IMR-90 (cell line): ENCODE results near the gene MAPKAPK2. TPM values are rescaled to one million over a fixed set of nuclear protein-coding genes. Genes with fewer than 3 reads are reported as not detected.

Source experiments
- ATAC-seq: fragments of 200-7000 bp; cut with Tn5 transposase; 2 replicates; pipeline ENCODE4 v1.9.1; 2020; ENCODE audit warnings: low read depth, mild to moderate bottlenecking, moderate library complexity
- BruUV-seq: library from RNA; stranded (reverse); fragments of 400-500 nt; replicated peaks from 2 replicates; lab custom pipeline; 2021; lab: Mats Ljungman, UMichigan
- CTCF ChIA-PET: fragments of 300-600 bp; formaldehyde crosslinking; extraction: SDS; loops from one replicate; lab custom pipeline; 2021; ENCODE audit warnings: antibody characterized with exemption; lab: Yijun Ruan, JAX
- POLR2A ChIA-PET: fragments of 300-600 bp; sonication (Branson Sonifier 250); formaldehyde crosslinking; loops from one replicate; lab custom pipeline; 2022; ENCODE audit warnings: antibody characterized with exemption; ENCODE audit not compliant: unreplicated experiment; lab: Charles Lee
- DNase-seq: peaks from one replicate; pipeline ENCODE4 v3.0.0; 2013
- H2AFZ ChIP-seq: replicated peaks from 2 replicates; pipeline ENCODE3; 2013; ENCODE audit warnings: low read length, mild to moderate bottlenecking; ENCODE audit not compliant: poor library complexity
- H2AK5ac ChIP-seq: 2 replicates; pipeline ENCODE4 v1.6.1; 2013; ENCODE audit warnings: low read depth, low read length, inconsistent platforms
- H2AK9ac ChIP-seq: replicated peaks from 2 replicates; pipeline ENCODE3; 2013; ENCODE audit warnings: mild to moderate bottlenecking, low read depth, low read length, moderate library complexity; ENCODE audit not compliant: poor library complexity
- H2BK120ac ChIP-seq: 2 replicates; pipeline ENCODE4 v1.6.1; 2013; ENCODE audit warnings: low read depth, low read length, inconsistent platforms
- H2BK15ac ChIP-seq: 3 replicates; pipeline ENCODE4 v1.6.1; 2013; ENCODE audit warnings: low read depth, low read length, inconsistent platforms
- H2BK20ac ChIP-seq: 2 replicates; pipeline ENCODE4 v1.6.1; 2013; ENCODE audit warnings: low read depth, mild to moderate bottlenecking, inconsistent platforms, low read length, moderate library complexity
- H2BK5ac ChIP-seq: 2 replicates; pipeline ENCODE4 v1.6.1; 2013; ENCODE audit warnings: mild to moderate bottlenecking, low read depth, low read length, inconsistent platforms; ENCODE audit not compliant: poor library complexity, severe bottlenecking
- H3K14ac ChIP-seq: replicated peaks from 2 replicates; pipeline ENCODE4 v1.6.1; 2013; ENCODE audit warnings: low read depth, low read length, inconsistent platforms
- H3K18ac ChIP-seq: 2 replicates; pipeline ENCODE4 v1.6.1; 2013; ENCODE audit warnings: low read depth, low read length, control low read depth
- H3K23ac ChIP-seq: 2 replicates; pipeline ENCODE4 v1.6.1; 2013; ENCODE audit warnings: low read depth, low read length, inconsistent platforms
- H3K27ac ChIP-seq: 2 replicates; pipeline ENCODE4 v1.5.1; 2013; ENCODE audit warnings: mild to moderate bottlenecking, control low read depth, low read length; ENCODE audit not compliant: insufficient read depth
- H3K27me3 ChIP-seq: 2 replicates; pipeline ENCODE4 v1.6.1; 2013; ENCODE audit warnings: low read length; ENCODE audit not compliant: control insufficient read depth, insufficient read depth
- H3K36me3 ChIP-seq: 2 replicates; pipeline ENCODE4 v1.6.1; 2013; ENCODE audit warnings: low read length, mixed read lengths; ENCODE audit not compliant: control insufficient read depth, insufficient read depth
- H3K4ac ChIP-seq: 2 replicates; pipeline ENCODE4 v1.6.1; 2013; ENCODE audit warnings: low read depth, low read length, inconsistent platforms
- H3K4me1 ChIP-seq: 2 replicates; pipeline ENCODE4 v1.6.1; 2013; ENCODE audit warnings: low read length, mixed read lengths; ENCODE audit not compliant: control insufficient read depth, insufficient read depth
- H3K4me2 ChIP-seq: 2 replicates; pipeline ENCODE4 v1.6.1; 2013; ENCODE audit warnings: low read depth, mild to moderate bottlenecking, control low read depth, low read length, moderate library complexity
- H3K4me3 ChIP-seq: 2 replicates; pipeline ENCODE4 v1.5.1; 2013; ENCODE audit warnings: low read depth, mild to moderate bottlenecking, control low read depth, low read length, moderate library complexity; ENCODE audit not compliant: insufficient read depth
- H3K56ac ChIP-seq: 2 replicates; pipeline ENCODE4 v1.6.1; 2013; ENCODE audit warnings: low read length, inconsistent platforms; ENCODE audit not compliant: insufficient read depth; ENCODE audit errors: extremely low read depth
- H3K79me1 ChIP-seq, 2 experiments: 2 replicates each; pipeline ENCODE4 v1.6.1; 2013; ENCODE audit warnings: low read length in 2 of 2, inconsistent platforms in 1 of 2, low read depth in 1 of 2
- H3K9ac ChIP-seq: 2 replicates; pipeline ENCODE4 v1.6.1; 2013; ENCODE audit warnings: low read depth, low read length, control low read depth
- H3K9me1 ChIP-seq: 2 replicates; pipeline ENCODE4 v1.6.1; 2013; ENCODE audit warnings: low read length, inconsistent platforms; ENCODE audit not compliant: insufficient read depth
- H3K9me3 ChIP-seq: 2 replicates; pipeline ENCODE4 v1.6.1; 2013; ENCODE audit warnings: low read length; ENCODE audit not compliant: control insufficient read depth, insufficient read depth
- H4K20me1 ChIP-seq: 2 replicates; pipeline ENCODE4 v1.6.1; 2013; ENCODE audit warnings: low read length, inconsistent platforms; ENCODE audit not compliant: insufficient read depth
- H4K5ac ChIP-seq: 2 replicates; pipeline ENCODE4 v1.6.1; 2013; ENCODE audit warnings: mild to moderate bottlenecking, low read depth, low read length, control low read depth
- H4K8ac ChIP-seq, 2 experiments: 2 replicates each; pipeline ENCODE4 v1.6.1; 2013; ENCODE audit warnings: low read depth in 2 of 2, low read length in 2 of 2, control low read depth in 1 of 2, inconsistent platforms in 1 of 2
- H4K91ac ChIP-seq: 2 replicates; pipeline ENCODE4 v1.6.1; 2013; ENCODE audit warnings: low read depth, low read length, inconsistent platforms; ENCODE audit not compliant: insufficient read depth
- BHLHE40 ChIP-seq: fragments of 150-350 bp; IDR thresholded peaks from 2 replicates; pipeline ENCODE4 v1.6.1; 2016; ENCODE audit warnings: mild to moderate bottlenecking, low read depth, low read length
- CEBPB ChIP-seq: IDR thresholded peaks from 2 replicates; pipeline ENCODE4 v1.6.1; 2012; ENCODE audit warnings: low read depth, low read length, improper control_type of control experiment
- ELK1 ChIP-seq: fragments of 150-350 bp; IDR thresholded peaks from 2 replicates; pipeline ENCODE4 v1.6.1; 2016; ENCODE audit warnings: low read depth, mild to moderate bottlenecking, low read length, moderate library complexity, borderline replicate concordance
- FOS ChIP-seq: fragments of 150-350 bp; IDR thresholded peaks from 2 replicates; pipeline ENCODE4 v1.6.1; 2016; ENCODE audit warnings: low read depth, low read length
- NFE2L2 ChIP-seq: fragments of 150-350 bp; IDR thresholded peaks from 2 replicates; pipeline ENCODE4 v1.6.1; 2016; ENCODE audit warnings: low read depth, mild to moderate bottlenecking, low read length
- WGBS, 2 experiments: methylation state at CpG; one replicate each; pipeline versions ENCODE4 v1.1.5 to v1.1.7; 2013; ENCODE audit warnings: missing lambda C conversion rate in 2 of 2; ENCODE audit not compliant: insufficient read length in 1 of 2; ENCODE audit errors: extremely low coverage in 2 of 2; 5-methylcytosine and 5-hydroxymethylcytosine counted together
- dilution Hi-C: fragments of 300-500 bp; cut with HindIII; formaldehyde crosslinking; loops from one replicate; pipeline ENCODE4 v1.14.3; 2018; ENCODE audit warnings: low sequenced_read_pairs; ENCODE audit not compliant: unreplicated experiment
- in situ Hi-C: fragments of 300-500 bp; cut with MboI; formaldehyde crosslinking; loops from 3 replicates; pipeline ENCODE4 v1.14.3; 2019; ENCODE audit warnings: low sequenced_read_pairs, inconsistent platforms, mixed read lengths
- intact Hi-C: fragments of 100-400 bp; cut with micrococcal nuclease; formaldehyde crosslinking; loops from 2 replicates; pipeline ENCODE4 v1.10.0; 2022
- polyA plus RNA-seq, 3 experiments: library from polyadenylated mRNA; depleted of rRNA; stranded (reverse); fragments of >200 nt; gene quantifications; 2 replicates each; pipeline ENCODE4 v1.2.3, GENCODE V29; 2012; ENCODE audit warnings: low replicate concordance in 1 of 3
- total RNA-seq: library from RNA; depleted of rRNA; stranded (reverse); fragments of >200 nt; gene quantifications from 2 replicates; pipeline ENCODE4 v1.2.3, GENCODE V29; 2012

Gene MAPKAPK2
- total and polyA plus RNA-seq, 2 of the 4 experiments (the other 2 are of a cell fraction) = 56.5 to 66.4 TPM

- no peak overlapping the region for H2BK120ac ChIP-seq
- H2AK5ac ChIP-seq = no peak overlapping the region
- H3K27me3 ChIP-seq = no peaks in the 10 kb centered on the region
- 0 out of 2 replicates have a peak overlapping the region, but pooled peaks have one; percentile 33 for H3K18ac ChIP-seq
- H3K4me2 ChIP-seq = peak overlapping the region; percentile 23
- H3K9ac ChIP-seq = no peak overlapping the region
- ChIA-PET POLR2A (no interaction called here), CTCF (interaction anchor here (0.6 kb wide), 1 partner anchor 265 kb away, joined by 3 read pairs; no protein-coding TSS in a partner anchor)
- H2BK15ac ChIP-seq = no peak overlapping the region
- intact Hi-C loops (loop anchor here (2.0 kb wide), 1 partner anchor 79 kb away; the partner anchor contains the start of gene DYRK3), in situ Hi-C loops (no loop called here), dilution Hi-C loops (no loop called here)
- H3K4me3 ChIP-seq = no peak overlapping the region
- H2AFZ ChIP-seq = no peak overlapping the region
- H3K23ac ChIP-seq = peak overlapping the region; percentile 21; the same call in 1 of the 2 replicates
- no peak overlapping the region for H3K56ac ChIP-seq
- no peaks in the 10 kb centered on the region for H3K9me3 ChIP-seq
- no peak overlapping the region; the same call in 1 of the 2 replicates for H3K14ac ChIP-seq
- no peak overlapping the region for H4K91ac ChIP-seq
- no peaks in the 10 kb centered on the region for H3K36me3 ChIP-seq
- H2BK5ac ChIP-seq = no peak overlapping the region
- H3K4ac ChIP-seq = peak overlapping the region; percentile 14; the same call in 1 of the 2 replicates
- peak; percentile 62 for DNase-seq
- 0 out of 4 replicates have a peak overlapping the region, but pooled peaks of 1 of the 2 experiments have one; percentile 11 for H4K8ac ChIP-seq
- ATAC-seq = peak; percentile 35
- 100% methylated on average over 1 of the region's 6 CpGs; no CpG with 5 or more reads in 1 of the 2 experiments for WGBS, 2 experiments
- peaks cover 55% of the 10 kb centered on the region for H3K9me1 ChIP-seq
- H3K79me1 ChIP-seq = peaks cover 32 to 88% of the 10 kb centered on the region in 2 experiments
- H2BK20ac ChIP-seq = no peak overlapping the region
- no peak overlapping the region for H2AK9ac ChIP-seq
- H3K4me1 ChIP-seq = peaks cover 33% of the 10 kb centered on the region
- peaks cover 96% of the 10 kb centered on the region for H4K20me1 ChIP-seq
- no peak overlapping the region; the same call in 1 of the 2 replicates for H4K5ac ChIP-seq
- H3K27ac ChIP-seq = no peak overlapping the region
- TF ChIP-seq FOS = no peak
- TF ChIP-seq NFE2L2 = no peak; the same call in 1 of the 2 replicates
- no peak for TF ChIP-seq BHLHE40
- TF ChIP-seq CEBPB = no peak
- TF ChIP-seq ELK1 = no peak
- no TSS peak for BruUV-seq
Observed at GRCh38 chr1:206713910-206714312, 29.2 kb downstream of the MAPKAPK2 start.
